HG02870 (cell line): ENCODE results near the gene KRTAP2-1.
"Not testable (repeated sequence)": the region's sequence is repeated elsewhere in the genome, so short reads cannot be mapped to it uniquely, and the experiment has no call there.

Experiments used
- ATAC-seq: cut with Tn5 transposase; IDR thresholded peaks from one replicate; pipeline ENCODE4 v1.9.1; 2021; ENCODE audit warnings: mild to moderate bottlenecking, moderate library complexity; ENCODE audit not compliant: unreplicated experiment

Gene KRTAP2-1

DNA sequence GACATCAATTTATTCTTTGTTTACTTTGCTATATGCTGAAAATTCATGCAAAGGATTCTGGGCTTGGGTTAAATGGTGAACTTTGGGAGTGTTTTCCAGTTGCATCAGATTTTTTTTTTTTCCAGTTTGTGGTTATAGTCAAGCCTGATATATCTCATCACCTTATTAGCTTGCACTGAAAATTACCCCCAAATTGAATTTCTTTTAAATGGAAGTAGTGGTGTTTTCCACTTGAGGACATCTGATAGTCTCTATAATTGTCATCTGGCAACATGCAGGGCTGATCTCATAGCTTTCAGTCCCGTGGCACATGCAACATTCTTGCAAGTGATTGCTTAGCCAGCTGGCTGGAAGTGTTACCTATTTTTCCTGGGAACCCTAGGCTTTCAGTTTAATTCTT lies 33.5 kb downstream of the KRTAP2-1 start:
- ATAC-seq, result no peak

GRCh38 chr17:41013181-41013580 lies 33.9 kb downstream of the KRTAP2-1 start:
- no peak for ATAC-seq

DNA sequence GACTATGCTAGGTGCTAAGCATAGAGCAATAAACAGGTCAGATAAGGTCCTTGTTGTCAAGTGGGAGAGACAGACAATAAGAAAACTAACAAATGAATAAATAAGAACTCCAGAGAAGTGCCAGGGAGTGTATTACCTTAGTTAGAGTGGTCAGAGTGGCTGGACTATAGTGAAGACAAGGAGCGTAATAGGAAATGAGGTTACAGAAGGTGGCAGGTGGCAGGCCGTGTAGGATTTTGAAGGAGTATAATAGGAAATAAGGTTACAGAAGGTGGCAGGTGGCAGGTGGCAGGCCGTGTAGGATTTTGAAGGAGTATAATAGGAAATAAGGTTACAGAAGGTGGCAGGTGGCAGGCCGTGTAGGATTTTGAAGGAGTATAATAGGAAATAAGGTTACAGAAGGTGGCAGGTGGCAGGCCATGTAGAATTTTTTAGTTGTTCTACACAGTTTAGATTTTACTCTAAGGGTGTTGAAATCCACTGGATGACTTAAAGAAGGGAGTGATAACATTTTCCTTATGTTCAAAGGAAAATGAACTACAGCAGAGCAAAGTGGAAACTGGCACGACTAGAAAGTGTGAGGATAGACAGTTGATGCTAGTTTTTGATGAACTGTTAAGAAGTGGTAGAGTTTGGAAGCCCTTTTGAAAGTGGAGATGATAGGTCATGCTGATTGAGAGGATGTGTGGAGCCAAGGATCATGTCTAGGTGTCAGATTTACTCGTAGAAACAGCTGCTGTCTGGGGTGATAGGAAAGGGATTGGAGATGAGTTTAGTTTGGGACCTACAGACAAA lies 34.6 kb downstream of the KRTAP2-1 start:
- no peak for ATAC-seq

DNA sequence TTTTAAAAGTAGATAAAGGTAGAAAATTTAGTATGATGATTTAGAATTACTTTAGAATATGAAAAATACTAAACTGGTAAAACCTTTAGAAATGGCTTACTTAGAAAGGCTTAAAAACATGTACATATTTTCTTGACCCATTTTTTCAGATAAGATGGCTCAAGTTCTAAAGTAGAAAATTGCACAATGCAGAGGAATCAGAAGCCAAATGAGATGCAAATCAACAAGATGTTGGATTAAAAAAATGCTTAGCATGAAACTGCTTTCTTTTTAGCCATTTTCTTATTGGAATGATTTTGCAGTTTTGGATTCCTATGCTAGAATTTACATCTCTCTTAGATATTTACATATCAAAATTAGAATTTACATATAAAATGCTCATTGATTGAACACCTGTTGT lies 36.7 kb downstream of the KRTAP2-1 start:
- ATAC-seq, result no peak

DNA sequence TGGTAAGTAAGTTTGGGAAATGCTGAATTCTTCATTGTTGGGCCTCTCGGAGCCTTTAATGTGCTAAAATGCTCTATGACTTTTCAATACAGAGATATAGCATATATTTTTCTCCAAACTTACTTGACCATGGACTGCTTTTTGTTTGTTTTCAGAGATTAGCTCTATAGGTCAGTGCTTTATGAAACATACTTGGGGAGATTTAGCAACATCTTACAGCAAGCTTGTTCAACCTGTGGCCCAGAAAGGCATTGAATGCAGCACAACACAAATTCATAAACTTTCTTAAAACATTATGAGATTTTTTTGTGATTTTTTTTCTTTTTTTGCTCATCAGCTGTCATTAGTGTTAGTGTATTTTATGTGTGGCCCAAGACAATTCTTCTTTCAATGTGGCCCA lies 37.2 kb downstream of the KRTAP2-1 start:
- ATAC-seq, result no peak

GRCh38 chr17:41009301-41009760 lies 37.8 kb downstream of the KRTAP2-1 start:
- ATAC-seq, result no peak

DNA sequence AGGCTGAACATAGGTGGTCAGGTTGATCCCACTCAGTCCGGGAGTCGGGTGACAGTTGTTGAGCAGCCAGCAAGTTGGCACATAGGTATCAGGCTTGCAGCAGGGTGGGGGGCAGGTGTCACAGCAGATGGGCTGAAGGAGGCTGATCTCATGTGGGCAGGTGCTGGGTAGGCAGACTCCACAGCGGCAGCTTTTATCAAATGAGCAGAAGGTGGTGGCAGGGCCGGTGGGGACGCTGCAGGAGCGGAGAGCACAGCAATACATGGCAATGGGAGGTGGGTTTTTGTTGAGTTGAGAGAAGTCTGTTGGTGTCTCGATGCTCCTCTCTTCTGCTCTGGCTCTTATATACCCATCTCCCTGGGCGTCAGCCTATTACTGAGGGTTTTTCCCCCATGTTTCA lies 38.3 kb downstream of the KRTAP2-1 start, which contains the start of gene KRTAP3-1:
Gene KRTAP3-1 (minus strand): TSS at position 318 of the 400 bp plus-strand sequence. CDS start 54 bp downstream, at position 264.
- ATAC-seq, result no peak

DNA sequence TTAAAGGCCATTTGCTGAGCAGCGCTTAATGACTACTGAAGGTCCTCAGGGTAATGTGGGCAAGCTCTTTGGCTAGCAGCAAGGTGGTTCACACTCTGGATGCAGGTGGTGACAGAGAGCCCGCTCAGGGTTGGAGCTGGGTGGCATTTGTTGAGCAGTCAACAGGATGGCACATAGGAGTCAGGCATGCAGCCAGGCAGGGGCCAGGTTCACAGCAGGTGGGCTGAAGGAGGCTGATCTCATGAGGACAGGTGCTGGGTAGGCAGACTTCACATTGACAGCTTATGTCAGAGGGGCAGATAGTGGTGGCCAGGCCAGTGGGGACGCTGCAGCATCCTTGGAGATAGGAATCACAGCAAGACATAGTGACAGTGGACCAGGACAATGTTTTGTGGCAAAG lies 42.7 kb downstream of the KRTAP2-1 start:
- ATAC-seq, result no peak

DNA sequence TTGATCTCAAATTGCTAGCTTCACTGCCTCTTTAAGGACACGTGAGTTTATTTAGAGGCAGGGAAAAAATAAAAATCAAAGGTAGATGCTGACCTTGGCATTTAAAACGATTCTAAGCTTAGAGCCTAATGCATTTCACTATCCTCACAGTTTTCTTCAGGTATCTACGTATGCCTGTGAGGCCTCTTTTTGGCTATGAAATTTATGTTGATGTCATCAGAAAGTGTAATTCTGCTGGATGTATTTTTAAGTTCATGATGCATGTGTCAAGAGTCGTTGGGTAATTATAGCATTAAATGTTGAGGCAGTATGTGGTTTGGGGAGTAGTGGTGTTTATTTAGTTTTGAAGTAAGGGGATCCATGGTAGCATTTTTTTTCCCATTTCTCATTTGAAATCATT lies 43.2 kb downstream of the KRTAP2-1 start:
- ATAC-seq, result no peak

- no peak for ATAC-seq
Observed at GRCh38 chr17:41002814-41003213, 44.3 kb downstream of the KRTAP2-1 start.

DNA sequence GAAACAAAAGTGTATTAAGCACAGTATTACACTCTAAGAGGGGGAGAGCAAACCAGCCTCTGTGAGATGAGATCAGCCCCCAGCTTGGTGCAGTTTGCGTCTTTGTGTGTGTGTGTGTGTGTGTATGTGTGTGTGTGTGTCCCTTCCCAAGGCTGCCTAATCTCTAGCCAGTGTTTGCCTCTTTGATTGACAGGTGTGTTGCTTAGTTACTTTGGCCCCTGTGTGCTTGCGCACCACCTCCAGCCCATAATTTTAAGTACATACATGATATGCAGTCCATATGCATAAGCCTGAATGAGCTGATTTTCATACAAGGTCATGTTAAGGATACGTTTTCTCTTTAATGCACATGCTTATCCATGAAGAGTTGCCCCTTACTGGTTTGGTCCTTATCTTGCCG lies 45.3 kb downstream of the KRTAP2-1 start:
- ATAC-seq, result no peak

DNA sequence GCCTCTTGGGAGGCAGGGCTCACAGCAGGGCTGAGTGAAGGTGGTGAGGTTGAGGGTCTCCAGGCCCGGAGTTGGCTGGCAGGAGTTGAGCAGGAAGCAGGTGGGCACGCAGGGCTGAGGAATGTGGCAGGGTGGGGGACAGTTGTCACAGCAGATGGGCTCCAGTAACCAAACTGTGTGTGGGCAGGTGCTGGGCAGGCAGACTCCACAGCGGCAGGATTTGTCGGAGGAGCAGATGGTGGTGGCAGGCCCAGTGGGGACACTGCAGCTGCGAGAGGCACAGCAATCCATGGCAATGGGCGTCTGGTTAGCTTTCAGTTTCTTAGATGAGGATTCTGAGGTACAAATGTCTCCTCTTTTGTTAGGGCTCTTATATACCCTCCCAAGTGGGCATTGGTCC lies 47.6 kb downstream of the KRTAP2-1 start, which contains the start of gene KRTAP3-2:
Gene KRTAP3-2 (minus strand): TSS at position 344 of the 400 bp plus-strand sequence. CDS start 53 bp downstream, at position 291.
- ATAC-seq, result not testable (repeated sequence)

DNA sequence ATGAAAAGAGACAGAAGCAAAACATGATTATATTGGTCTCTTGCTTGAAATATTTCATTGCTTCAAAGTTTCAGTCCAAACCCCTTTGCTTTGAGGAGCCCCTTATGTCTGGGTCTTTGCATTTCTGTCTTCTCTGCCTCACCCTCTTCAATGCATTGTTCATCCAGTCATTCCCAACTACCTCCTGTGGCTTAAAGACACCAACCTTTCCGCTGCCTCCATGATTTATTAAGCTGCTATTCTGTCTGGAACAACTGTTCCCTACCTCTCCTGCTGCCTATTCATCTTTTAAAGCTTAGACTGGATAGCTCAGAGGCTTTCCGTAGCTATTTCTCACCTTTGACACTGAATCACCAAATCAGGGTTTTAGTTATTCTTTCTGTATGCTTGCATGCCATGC lies 49.8 kb downstream of the KRTAP2-1 start:
- ATAC-seq, result no peak

GRCh38 chr17:40996829-40997228 lies 50.3 kb downstream of the KRTAP2-1 start:
- no peak for ATAC-seq
